Lower leg skin (tissue), 4 donors: ENCODE results near the gene QSOX1. TPM values are rescaled to one million over a fixed set of nuclear protein-coding genes. Genes with fewer than 3 reads are reported as not detected.

ENCODE experiments used
- DNase-seq, 2 donors: peaks; one replicate each; pipeline ENCODE4 v3.0.0-alpha.2; 2019; ENCODE audit warnings: low spot score in 2 of 2
- H3K4me3 ChIP-seq: fragments of 200-600 bp; sonication (generic); 2 replicates; pipeline ENCODE4 v1.5.1; 2017; ENCODE audit warnings: mild to moderate bottlenecking, low read depth; ENCODE audit not compliant: poor library complexity, severe bottlenecking
- CTCF ChIP-seq, 3 donors: fragments of 450-650 bp; IDR thresholded peaks; one replicate each; pipeline ENCODE4 v1.5.1; 2016; ENCODE audit warnings: antibody characterized with exemption in 3 of 3, mild to moderate bottlenecking in 3 of 3, moderate library complexity in 2 of 3
- POLR2A ChIP-seq, 2 donors: fragments of 450-650 bp; IDR thresholded peaks; one replicate each; pipeline ENCODE4 v1.6.1; 2016 to 2017; ENCODE audit warnings: antibody characterized with exemption in 2 of 2, mild to moderate bottlenecking in 1 of 2, moderate library complexity in 1 of 2
- WGBS, 2 donors: methylation state at CpG; one replicate each; pipeline ENCODE4 v1.1.5; 2018; 5-methylcytosine and 5-hydroxymethylcytosine counted together
- intact Hi-C: fragments of 100-400 bp; cut with DNase I; formaldehyde crosslinking; loops from one replicate; pipeline ENCODE4 v1.15.0; 2023; ENCODE audit warnings: low total_unique reads
- total RNA-seq, 4 donors: library from RNA; depleted of rRNA; stranded (reverse); fragments of >200 nt; gene quantifications; one replicate each; pipeline ENCODE4 v1.1.0, GENCODE V29; 2016

The QSOX1 gene
- total RNA-seq, 4 donors from 2014 or later: 77.7 to 90.3 (median 87.3) TPM

DNA sequence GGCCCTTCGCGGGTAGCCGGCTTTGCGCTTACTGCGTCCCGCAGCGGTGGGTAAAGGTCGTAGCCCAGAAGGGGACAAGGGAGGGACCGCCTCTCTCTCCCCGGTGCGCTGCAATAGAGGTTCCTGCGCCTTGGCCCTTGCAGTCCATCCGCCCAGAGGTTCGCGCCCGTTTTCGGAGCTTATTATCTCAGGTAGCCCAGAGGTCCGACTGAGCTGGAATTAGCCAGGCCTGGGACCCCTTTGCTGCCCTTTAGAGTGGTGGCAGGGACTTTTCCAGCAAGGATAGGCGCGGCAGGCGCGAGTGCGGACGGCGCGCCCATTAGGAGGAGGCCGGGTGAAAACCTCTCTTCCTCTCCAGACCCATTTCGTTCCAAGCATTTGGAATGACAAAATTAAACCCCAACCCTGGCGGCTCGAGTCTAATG lies 80.4 kb downstream of the QSOX1 start:
- intact Hi-C loops: no loop called here
- WGBS, 2 donors: 0 to 1% methylated on average over 29 to 30 of the region's 30 CpGs
- no peak for TF ChIP-seq POLR2A (IDR thresholded peaks at IDR 0.05)
- TF ChIP-seq CTCF (IDR thresholded peaks at IDR 0.05): no peak
- no peak for DNase-seq
- no peak overlapping the region for H3K4me3 ChIP-seq

DNA sequence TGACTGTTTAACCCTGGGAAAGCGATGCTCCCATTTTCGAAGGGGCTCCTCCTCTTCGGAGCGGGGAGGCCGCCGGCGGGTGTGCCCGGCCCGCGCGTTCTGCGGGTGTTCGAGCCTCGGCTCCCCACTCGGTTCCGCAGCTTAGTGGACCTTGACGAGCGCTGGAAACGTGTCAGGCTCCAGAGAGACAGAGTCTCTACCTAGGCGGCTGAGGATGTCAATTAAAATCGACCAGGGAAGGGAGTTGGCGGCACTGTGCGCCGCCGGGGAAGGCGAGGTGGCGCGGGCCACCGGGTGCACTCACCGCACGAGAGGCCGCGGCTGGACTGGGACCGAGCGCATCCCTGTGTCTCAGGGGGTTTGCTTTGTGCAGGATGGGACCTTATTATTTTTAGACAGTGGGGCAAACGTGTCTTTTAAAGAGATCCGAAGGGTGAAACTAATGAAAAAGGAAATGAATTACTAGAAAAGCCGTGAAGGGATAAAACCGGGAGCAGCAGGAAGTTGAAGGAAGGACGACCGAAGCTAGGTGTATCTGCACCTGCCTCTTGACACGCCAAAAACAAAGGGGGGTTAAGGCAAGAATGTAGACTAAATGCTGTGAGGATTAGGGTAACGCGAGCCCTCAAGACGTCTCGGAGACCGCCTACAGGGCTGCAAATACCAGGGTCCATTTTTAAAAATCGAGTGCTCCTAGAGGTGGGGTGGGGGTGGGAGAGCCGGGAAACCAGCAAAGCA lies 81.0 kb downstream of the QSOX1 start:
- DNase-seq: no peak
- 3 to 8% methylated on average over 38 to 49 of the region's 49 CpGs for WGBS, 2 donors
- intact Hi-C loops: no loop called here
- TF ChIP-seq POLR2A (IDR thresholded peaks at IDR 0.05) (no peak), CTCF (IDR thresholded peaks at IDR 0.05) (no peak)
- H3K4me3 ChIP-seq: no peak overlapping the region

DNA sequence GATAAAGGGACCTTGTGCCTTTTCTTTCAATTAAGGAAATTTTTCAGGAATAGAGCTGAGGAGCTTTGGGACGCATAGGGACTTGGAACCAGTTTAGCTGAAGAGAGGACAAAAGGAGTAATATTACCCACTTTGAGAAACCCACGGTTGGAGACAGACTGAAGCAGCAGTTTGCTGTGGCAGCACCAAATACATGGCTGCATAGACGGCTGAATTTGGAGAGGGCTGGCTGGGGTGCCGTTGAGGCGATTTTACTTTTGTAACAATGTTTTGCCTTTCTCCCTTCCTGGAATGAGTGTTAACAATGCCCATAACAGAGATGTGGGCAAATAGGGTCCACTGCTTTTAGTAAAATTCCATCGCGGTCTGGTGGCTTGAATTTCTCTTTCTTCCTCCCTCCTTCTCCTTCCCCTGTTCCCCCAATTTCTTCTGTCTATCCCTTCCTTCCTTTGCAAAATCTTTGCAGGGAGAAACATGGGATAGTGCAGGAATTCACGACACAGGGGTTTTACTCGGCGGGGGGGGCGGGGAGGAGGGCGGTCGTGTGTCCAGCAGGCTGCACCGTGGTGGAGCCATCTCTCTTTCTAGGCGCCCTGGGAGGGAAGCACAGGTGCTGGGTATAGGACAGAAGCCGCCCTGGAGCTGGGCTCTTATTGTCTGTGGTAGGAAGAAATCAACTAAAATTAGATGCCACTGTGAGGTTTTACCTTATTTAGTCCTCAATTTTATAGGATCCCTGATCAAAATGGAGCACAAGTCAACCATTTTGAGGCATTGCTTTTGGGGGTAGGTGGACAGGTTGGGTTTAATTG lies 82.2 kb downstream of the QSOX1 start:
- DNase-seq: no peak
- no peak for TF ChIP-seq CTCF (IDR thresholded peaks at IDR 0.05)
- TF ChIP-seq POLR2A (IDR thresholded peaks at IDR 0.05): no peak
- no peak overlapping the region for H3K4me3 ChIP-seq
- intact Hi-C loops: no loop called here
- WGBS, 2 donors: 6 to 9% methylated on average over 16 of the region's 16 CpGs

GRCh38 chr1:180237869-180238476 lies 83.3 kb downstream of the QSOX1 start:
- no peak for TF ChIP-seq CTCF (IDR thresholded peaks at IDR 0.05)
- no peak for DNase-seq
- intact Hi-C loops: no loop called here
- H3K4me3 ChIP-seq: no peak overlapping the region
- 24 to 27% methylated on average over 7 of the region's 7 CpGs for WGBS, 2 donors

GRCh38 chr1:180238675-180239074 lies 84.0 kb downstream of the QSOX1 start:
- DNase-seq: no peak
- H3K4me3 ChIP-seq: no peak overlapping the region
- intact Hi-C loops: no loop called here
- WGBS, 2 donors: 25 to 27% methylated on average over 7 of the region's 7 CpGs
- no peak for TF ChIP-seq POLR2A (IDR thresholded peaks at IDR 0.05)
- TF ChIP-seq CTCF (IDR thresholded peaks at IDR 0.05): no peak
